ENCODE results near the gene SBF2. TPM values are rescaled to one million over a fixed set of nuclear protein-coding genes. Genes with fewer than 3 reads are reported as not detected.

SBF2 gene
- total RNA-seq, 4 donors from 2014 or later, result 67.5 to 92.9 (median 71.6) TPM

GRCh38 chr11:10017911-10018310, 276.1 kb downstream of the SBF2 start:
- TF ChIP-seq POLR2A (IDR thresholded peaks at IDR 0.05), result no peak
- TF ChIP-seq CTCF (IDR thresholded peaks at IDR 0.05), result no peak
- WGBS, 2 donors, result 94 to 96% methylated on average over 1 of the region's 1 CpG
- no peak overlapping the region for H3K4me3 ChIP-seq (replicated peaks in 1 of 3)
- no peaks in the 10 kb centered on the region for H3K36me3 ChIP-seq
- peak overlapping the region; percentile 9 to 82 (median 81) for H3K27ac ChIP-seq
- DNase-seq, result no peak
- H3K9me3 ChIP-seq, result no peaks in the 10 kb centered on the region
- intact Hi-C loops (cut with DNase I), result no loop called here
- H3K27me3 ChIP-seq, result no peaks in the 10 kb centered on the region
- peaks cover 27 to 35% of the 10 kb centered on the region in 2 donors for H3K4me1 ChIP-seq

GRCh38 chr11:10017050-10017449, 277.0 kb downstream of the SBF2 start:
- TF ChIP-seq CTCF (IDR thresholded peaks at IDR 0.05) (no peak), POLR2A (IDR thresholded peaks at IDR 0.05) (no peak)
- no peaks in the 10 kb centered on the region for H3K27me3 ChIP-seq
- H3K4me1 ChIP-seq, result peaks cover 27 to 35% of the 10 kb centered on the region in 2 donors
- intact Hi-C loops (cut with DNase I), result no loop called here
- no peaks in the 10 kb centered on the region for H3K9me3 ChIP-seq
- no peak for DNase-seq
- 57 to 66% methylated on average over 1 of the region's 1 CpG for WGBS, 2 donors
- no peaks in the 10 kb centered on the region for H3K36me3 ChIP-seq
- H3K27ac ChIP-seq, result peak overlapping the region in 2 of 3 donors; percentile 81 to 82
- H3K4me3 ChIP-seq (replicated peaks in 1 of 3), result no peak overlapping the region

GRCh38 chr11:10012068-10012467, 282.0 kb downstream of the SBF2 start:
- Histone ChIP-seq H3K27me3 (no peaks in the 10 kb centered on the region), H3K4me3 (replicated peaks in 1 of 3) (no peak overlapping the region), H3K27ac (no peak overlapping the region), H3K4me1 (peaks cover under 1 to 9% of the 10 kb centered on the region in 2 donors), H3K36me3 (no peaks in the 10 kb centered on the region), H3K9me3 (no peaks in the 10 kb centered on the region)
- intact Hi-C loops (cut with DNase I), result no loop called here
- WGBS, 2 donors, result 98 to 100% methylated on average over 3 of the region's 3 CpGs
- DNase-seq, result no peak
- TF ChIP-seq CTCF (IDR thresholded peaks at IDR 0.05) (no peak), POLR2A (IDR thresholded peaks at IDR 0.05) (no peak)

- intact Hi-C loops (cut with DNase I), result no loop called here
- Histone ChIP-seq H3K27me3 (no peaks in the 10 kb centered on the region), H3K4me3 (replicated peaks in 1 of 3) (peak overlapping the region in 1 of 3 donors; percentile 3), H3K9me3 (no peaks in the 10 kb centered on the region), H3K27ac (peak overlapping the region; percentile 62 to 85 (median 74)), H3K36me3 (no peaks in the 10 kb centered on the region), H3K4me1 (peaks cover 12 to 33% of the 10 kb centered on the region in 2 donors)
- TF ChIP-seq POLR2A (IDR thresholded peaks at IDR 0.05) (peak in 1 of 2 donors; percentile 16), CTCF (IDR thresholded peaks at IDR 0.05) (no peak)
- WGBS, 2 donors, result 35 to 51% methylated on average over 5 of the region's 5 CpGs
- peak; percentile 56 to 58 for DNase-seq
Observed at GRCh38 chr11:10005955-10006525, 288.0 kb downstream of the SBF2 start.

GRCh38 chr11:10004526-10005113, 289.4 kb downstream of the SBF2 start:
- TF ChIP-seq POLR2A (IDR thresholded peaks at IDR 0.05), result no peak
- no peak for TF ChIP-seq CTCF (IDR thresholded peaks at IDR 0.05)
- H3K36me3 ChIP-seq, result no peaks in the 10 kb centered on the region
- H3K4me1 ChIP-seq, result peaks cover 17 to 33% of the 10 kb centered on the region in 2 donors
- peak overlapping the region; percentile 62 to 85 (median 74) for H3K27ac ChIP-seq
- H3K4me3 ChIP-seq (replicated peaks in 1 of 3), result no peak overlapping the region
- peak in 1 of 2 donors; percentile 20 for DNase-seq
- 71 to 74% methylated on average over 1 of the region's 1 CpG for WGBS, 2 donors
- no peaks in the 10 kb centered on the region for H3K9me3 ChIP-seq
- H3K27me3 ChIP-seq, result no peaks in the 10 kb centered on the region
- intact Hi-C loops (cut with DNase I), result no loop called here
